Measurements from ENCODE around the gene ISG20. TPM values are rescaled to one million over a fixed set of nuclear protein-coding genes. Genes with fewer than 3 reads are reported as not detected.

ISG20 gene
- total RNA-seq, 1 experiment from 2014 or later, result 9.7 TPM

DNA sequence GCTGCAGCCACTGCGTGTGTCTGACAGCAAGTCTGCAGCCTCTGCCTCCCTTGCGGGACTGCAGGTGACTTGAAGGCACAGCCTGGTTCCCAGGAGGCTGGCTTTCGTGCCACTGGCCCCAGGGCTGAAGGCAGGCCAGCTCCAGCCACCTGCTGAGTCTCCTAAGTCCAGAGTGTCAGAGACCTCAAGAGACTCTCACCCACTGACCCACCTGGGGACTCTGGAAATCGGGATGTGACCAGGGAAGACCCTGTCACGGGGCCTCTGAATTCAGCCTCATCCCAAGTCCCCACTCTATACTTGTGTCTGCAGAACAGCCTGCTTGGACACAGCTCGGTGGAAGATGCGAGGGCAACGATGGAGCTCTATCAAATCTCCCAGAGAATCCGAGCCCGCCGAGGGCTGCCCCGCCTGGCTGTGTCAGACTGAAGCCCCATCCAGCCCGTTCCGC, 16.3 kb downstream of the ISG20 start:
- Mint-ChIP-seq H3K9me3 (ENCODE audit: unreplicated experiment) (no peaks in the 10 kb centered on the region), H3K36me3 (ENCODE audit: insufficient read depth, unreplicated experiment) (no peaks in the 10 kb centered on the region), H3K27ac (ENCODE audit: low read depth, unreplicated experiment) (no peak overlapping the region), H3K4me3 (ENCODE audit: unreplicated experiment) (no peak overlapping the region), H3K27me3 (ENCODE audit: insufficient read depth, unreplicated experiment) (no peaks in the 10 kb centered on the region), H3K4me1 (ENCODE audit: insufficient read depth, unreplicated experiment) (peaks cover 29% of the 10 kb centered on the region)
- DNase-seq (ENCODE audit: unreplicated experiment), result no peak
- CTCF ChIA-PET, result interaction anchor here (0.7 to 5.2 kb wide), 7 partner anchors 45 to 1019 kb away, joined by 3 to 35 read pairs (median 3); no protein-coding TSS in a partner anchor
- no TSS peak for BruUV-seq (replicated peaks)
- POLR2A ChIA-PET, result interaction anchor here (0.7 kb wide), 1 partner anchor 241 kb away, joined by 3 read pairs; no protein-coding TSS in a partner anchor
- TF ChIP-seq CTCF (IDR thresholded peaks at IDR 0.05; ENCODE audit: unreplicated experiment), result no peak
- intact Hi-C loops (cut with micrococcal nuclease), result loop anchor here (5.0 to 10.0 kb wide), 2 partner anchors 150 to 222 kb away; partner anchors contain the start of gene ACAN

DNA sequence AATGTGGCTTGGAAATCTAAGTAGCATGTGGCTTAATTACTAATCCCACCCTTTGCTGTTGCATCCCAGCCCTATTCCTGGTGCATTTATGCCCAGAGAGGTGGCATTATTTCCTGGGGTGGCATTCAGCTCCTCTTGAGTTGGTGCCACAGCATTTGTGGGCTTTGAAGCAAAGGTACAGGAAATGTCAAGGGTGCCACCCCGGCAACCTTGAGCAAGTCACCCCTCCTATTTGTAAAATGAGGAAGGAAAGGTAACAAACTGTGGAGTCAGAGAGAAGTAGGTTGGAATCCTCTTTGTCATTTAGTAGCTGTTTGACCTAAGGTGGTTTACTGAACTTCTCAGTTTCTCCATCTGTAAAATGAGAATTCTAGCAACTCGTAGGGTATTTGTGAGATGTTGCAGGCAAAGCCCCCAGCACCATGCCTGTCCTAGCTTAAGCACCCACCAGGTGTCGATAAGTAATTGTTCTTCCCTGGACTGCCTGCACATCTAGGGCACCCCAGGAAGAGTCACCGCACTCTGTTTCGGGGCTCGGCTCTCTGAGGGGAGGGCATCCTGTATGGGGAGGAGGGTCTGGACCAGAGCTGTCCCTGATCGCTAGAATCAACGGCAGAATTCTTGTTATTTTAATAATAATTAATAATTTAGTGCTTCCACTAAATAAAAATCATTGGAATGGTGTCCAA, 17.1 kb downstream of the ISG20 start:
- H3K4me1 Mint-ChIP-seq (ENCODE audit: insufficient read depth, unreplicated experiment), result peaks cover 34% of the 10 kb centered on the region
- CTCF ChIA-PET, result interaction anchor here (0.6 to 5.2 kb wide), 26 partner anchors 9 to 1020 kb away, joined by 3 to 35 read pairs (median 4); no protein-coding TSS in a partner anchor
- H3K27me3 Mint-ChIP-seq (ENCODE audit: insufficient read depth, unreplicated experiment), result no peaks in the 10 kb centered on the region
- DNase-seq (ENCODE audit: unreplicated experiment), result no peak
- H3K9me3 Mint-ChIP-seq (ENCODE audit: unreplicated experiment), result no peaks in the 10 kb centered on the region
- H3K27ac Mint-ChIP-seq (ENCODE audit: low read depth, unreplicated experiment), result no peak overlapping the region
- TF ChIP-seq CTCF (IDR thresholded peaks at IDR 0.05; ENCODE audit: unreplicated experiment), result no peak
- POLR2A ChIA-PET, result interaction anchor here (0.7 to 1.2 kb wide), 2 partner anchors 241 to 361 kb away, joined by 3 to 4 read pairs; no protein-coding TSS in a partner anchor
- intact Hi-C loops (cut with micrococcal nuclease), result loop anchor here (5.0 to 10.0 kb wide), 2 partner anchors 149 to 221 kb away; partner anchors contain the start of gene ACAN
- no peaks in the 10 kb centered on the region for H3K36me3 Mint-ChIP-seq (ENCODE audit: insufficient read depth, unreplicated experiment)
- BruUV-seq (replicated peaks), result no TSS peak
- H3K4me3 Mint-ChIP-seq (ENCODE audit: unreplicated experiment), result no peak overlapping the region

- Mint-ChIP-seq H3K4me1 (ENCODE audit: insufficient read depth, unreplicated experiment) (peaks cover 43% of the 10 kb centered on the region), H3K27me3 (ENCODE audit: insufficient read depth, unreplicated experiment) (no peaks in the 10 kb centered on the region), H3K9me3 (ENCODE audit: unreplicated experiment) (no peaks in the 10 kb centered on the region), H3K4me3 (ENCODE audit: unreplicated experiment) (no peak overlapping the region), H3K27ac (ENCODE audit: low read depth, unreplicated experiment) (no peak overlapping the region), H3K36me3 (ENCODE audit: insufficient read depth, unreplicated experiment) (no peaks in the 10 kb centered on the region)
- no peak for DNase-seq (ENCODE audit: unreplicated experiment)
- intact Hi-C loops (cut with micrococcal nuclease), result loop anchor here (1.0 to 10.0 kb wide), 6 partner anchors 45 to 361 kb away; partner anchors contain the start of gene ACAN
- BruUV-seq (replicated peaks), result no TSS peak
- no peak for TF ChIP-seq CTCF (IDR thresholded peaks at IDR 0.05; ENCODE audit: unreplicated experiment)
- POLR2A ChIA-PET, result interaction anchor here (0.7 to 1.2 kb wide), 4 partner anchors 12 to 361 kb away, joined by 3 to 4 read pairs (median 4); no protein-coding TSS in a partner anchor
- CTCF ChIA-PET, result interaction anchor here (0.6 to 5.2 kb wide), 30 partner anchors 9 to 522 kb away, joined by 3 to 35 read pairs (median 4); no protein-coding TSS in a partner anchor
Observed at GRCh38 chr15:88656760-88657221, 18.0 kb downstream of the ISG20 start.

Data from MCF 10A (cell line).